ENCODE results near the gene BICD1.
"Not testable (repeated sequence)": the region's sequence is repeated elsewhere in the genome, so short reads cannot be mapped to it uniquely, and the experiment has no call there.

The BICD1 gene

GRCh38 chr12:32273063-32273522, 166.4 kb downstream of the BICD1 start:
- TF ChIP-seq CTCF (IDR thresholded peaks at IDR 0.05; ENCODE audit: insufficient read depth, low read length, missing control alignments): no peak
- CTCF ChIA-PET: no interaction called here
- POLR2A ChIA-PET: no interaction called here
- no peak overlapping the region for H3K4me3 ChIP-seq (ENCODE audit: low read depth, low read length)
- no peak for DNase-seq (ENCODE audit: low read depth, low spot score)

- H3K4me3 ChIP-seq (ENCODE audit: low read depth, low read length): no peak overlapping the region
- no peak for TF ChIP-seq CTCF (IDR thresholded peaks at IDR 0.05; ENCODE audit: insufficient read depth, low read length, missing control alignments)
- DNase-seq (ENCODE audit: low read depth, low spot score): no peak
These were observed 167.1 kb downstream of the BICD1 start for GRCh38 chr12:32273712-32274111.

GRCh38 chr12:32274665-32275064, 168.0 kb downstream of the BICD1 start:
- TF ChIP-seq CTCF (IDR thresholded peaks at IDR 0.05; ENCODE audit: insufficient read depth, low read length, missing control alignments): no peak
- no peak overlapping the region for H3K4me3 ChIP-seq (ENCODE audit: low read depth, low read length)
- POLR2A ChIA-PET: no interaction called here
- CTCF ChIA-PET: interaction anchor here (0.6 kb wide), 1 partner anchor 214 kb away, joined by 3 read pairs; no protein-coding TSS in a partner anchor
- DNase-seq (ENCODE audit: low read depth, low spot score): no peak

More at GRCh38 chr12:32273712-32274111, 167.1 kb downstream of the BICD1 start:
- POLR2A ChIA-PET: no interaction called here
- CTCF ChIA-PET: no interaction called here

- DNase-seq (ENCODE audit: low read depth, low spot score); POLR2A ChIA-PET; H3K4me3 ChIP-seq (ENCODE audit: low read depth, low read length); CTCF ChIA-PET: not testable (repeated sequence)
These were observed 168.9 kb downstream of the BICD1 start for GRCh38 chr12:32275520-32275919.

GRCh38 chr12:32277774-32278173, 171.1 kb downstream of the BICD1 start:
- no peak for DNase-seq (ENCODE audit: low read depth, low spot score)
- ChIA-PET CTCF (interaction anchor here (1.2 to 1.6 kb wide), 3 partner anchors 12 to 400 kb away, joined by 3 to 4 read pairs (median 3); no protein-coding TSS in a partner anchor), POLR2A (no interaction called here)
- no peak for TF ChIP-seq CTCF (IDR thresholded peaks at IDR 0.05; ENCODE audit: insufficient read depth, low read length, missing control alignments)
- H3K4me3 ChIP-seq (ENCODE audit: low read depth, low read length): no peak overlapping the region

- no peak for DNase-seq (ENCODE audit: low read depth, low spot score)
- TF ChIP-seq CTCF (IDR thresholded peaks at IDR 0.05; ENCODE audit: insufficient read depth, low read length, missing control alignments): no peak
- POLR2A ChIA-PET: no interaction called here
- CTCF ChIA-PET: interaction anchor here (1.8 kb wide), 1 partner anchor 221 kb away, joined by 5 read pairs; no protein-coding TSS in a partner anchor
- H3K4me3 ChIP-seq (ENCODE audit: low read depth, low read length): no peak overlapping the region
These were observed 174.5 kb downstream of the BICD1 start for GRCh38 chr12:32281098-32281497.

GRCh38 chr12:32284561-32284960, 177.9 kb downstream of the BICD1 start:
- DNase-seq (ENCODE audit: low read depth, low spot score): no peak
- POLR2A ChIA-PET: no interaction called here
- no peak for TF ChIP-seq CTCF (IDR thresholded peaks at IDR 0.05; ENCODE audit: insufficient read depth, low read length, missing control alignments)
- H3K4me3 ChIP-seq (ENCODE audit: low read depth, low read length): no peak overlapping the region
- CTCF ChIA-PET: interaction anchor here (0.7 kb wide), 1 partner anchor 64 kb away, joined by 3 read pairs; no protein-coding TSS in a partner anchor

Data from AG04449 (cell line).